GM21717 (cell line): ENCODE data around the gene MAGEA1.
"Not testable (repeated sequence)": the region's sequence is repeated elsewhere in the genome, so short reads cannot be mapped to it uniquely, and the experiment has no call there.

ENCODE experiments used
- ATAC-seq: cut with Tn5 transposase; IDR thresholded peaks from one replicate; pipeline ENCODE4 v1.9.1; 2021; ENCODE audit warnings: mild to moderate bottlenecking, moderate library complexity; ENCODE audit not compliant: unreplicated experiment

The MAGEA1 gene

GRCh38 chrX:153179131-153179530, at the start of gene MAGEA1:
Gene MAGEA1 (plus strand): TSS chrX:153179284. CDS start chrX:153182390, 3,106 bp downstream.
- no peak for ATAC-seq

- ATAC-seq = not testable (repeated sequence)
Measured at GRCh38 chrX:153132924-153133323, 46.2 kb upstream of the MAGEA1 start.

- ATAC-seq = not testable (repeated sequence)
Measured at GRCh38 chrX:153139074-153139473, 40.0 kb upstream of the MAGEA1 start.

- not testable (repeated sequence) for ATAC-seq
Measured at GRCh38 chrX:153146288-153146687, 32.8 kb upstream of the MAGEA1 start.

- ATAC-seq = no peak
Measured at GRCh38 chrX:153153516-153153915, 25.6 kb upstream of the MAGEA1 start.

- no peak for ATAC-seq
Measured at GRCh38 chrX:153157450-153157849, 21.6 kb upstream of the MAGEA1 start.

GRCh38 chrX:153158319-153158718, 20.8 kb upstream of the MAGEA1 start:
- no peak for ATAC-seq

GRCh38 chrX:153161952-153162351, 17.1 kb upstream of the MAGEA1 start:
- ATAC-seq = no peak

- ATAC-seq = no peak
Measured at GRCh38 chrX:153164733-153165132, 14.4 kb upstream of the MAGEA1 start.

GRCh38 chrX:153168423-153168822, 10.7 kb upstream of the MAGEA1 start:
- ATAC-seq = not testable (repeated sequence)

GRCh38 chrX:153181822-153182221, 2.7 kb downstream of the MAGEA1 start:
- no peak for ATAC-seq

GRCh38 chrX:153184787-153185186, 5.7 kb downstream of the MAGEA1 start:
- no peak for ATAC-seq

GRCh38 chrX:153190381-153190780, 11.3 kb downstream of the MAGEA1 start:
- ATAC-seq = no peak

- no peak for ATAC-seq
Measured at GRCh38 chrX:153200462-153200861, 21.4 kb downstream of the MAGEA1 start.

- no peak for ATAC-seq
Measured at GRCh38 chrX:153206425-153207046, 27.5 kb downstream of the MAGEA1 start.

- no peak for ATAC-seq
Measured at GRCh38 chrX:153209347-153209746, 30.3 kb downstream of the MAGEA1 start.

GRCh38 chrX:153214934-153215333, 35.9 kb downstream of the MAGEA1 start:
- ATAC-seq = no peak

GRCh38 chrX:153216926-153217325, 37.8 kb downstream of the MAGEA1 start:
- no peak for ATAC-seq

- ATAC-seq = no peak
Measured at GRCh38 chrX:153225438-153226098, 46.5 kb downstream of the MAGEA1 start.

- ATAC-seq = no peak
Measured at GRCh38 chrX:153226344-153227185, 47.5 kb downstream of the MAGEA1 start.
